ENCODE measurements around the gene ADGRB2. TPM values are rescaled to one million over a fixed set of nuclear protein-coding genes. Genes with fewer than 3 reads are reported as not detected.

The ADGRB2 gene
- 3.2 and 14.2 TPM in 2 replicates for total RNA-seq (ENCODE audit: low replicate concordance)
- long read RNA-seq = 0 reads

GRCh38 chr1:31764312-31765040 lies at the start of gene ADGRB2:
Gene ADGRB2 (minus strand): TSS chr1:31764340. CDS start chr1:31757221, 7,119 bp downstream.
- peak; percentile 35 for TF ChIP-seq CTCF (conservative IDR thresholded peaks at IDR 0.05)
- H3K9me3 Mint-ChIP-seq = no peaks in the 10 kb centered on the region
- peak within 1 kb of the TSS; percentile 90 for H3K4me3 Mint-ChIP-seq
- no peak for DNase-seq (ENCODE audit: extremely low spot score, unreplicated experiment)
- no peak within 1 kb of the TSS for H3K27ac Mint-ChIP-seq
- H3K27me3 Mint-ChIP-seq = peaks cover 57% of the 10 kb centered on the region
- H3K4me1 Mint-ChIP-seq (ENCODE audit: unreplicated experiment) = peaks cover 23% of the 10 kb centered on the region
- H3K36me3 Mint-ChIP-seq = no peaks in the 10 kb centered on the region

DNA sequence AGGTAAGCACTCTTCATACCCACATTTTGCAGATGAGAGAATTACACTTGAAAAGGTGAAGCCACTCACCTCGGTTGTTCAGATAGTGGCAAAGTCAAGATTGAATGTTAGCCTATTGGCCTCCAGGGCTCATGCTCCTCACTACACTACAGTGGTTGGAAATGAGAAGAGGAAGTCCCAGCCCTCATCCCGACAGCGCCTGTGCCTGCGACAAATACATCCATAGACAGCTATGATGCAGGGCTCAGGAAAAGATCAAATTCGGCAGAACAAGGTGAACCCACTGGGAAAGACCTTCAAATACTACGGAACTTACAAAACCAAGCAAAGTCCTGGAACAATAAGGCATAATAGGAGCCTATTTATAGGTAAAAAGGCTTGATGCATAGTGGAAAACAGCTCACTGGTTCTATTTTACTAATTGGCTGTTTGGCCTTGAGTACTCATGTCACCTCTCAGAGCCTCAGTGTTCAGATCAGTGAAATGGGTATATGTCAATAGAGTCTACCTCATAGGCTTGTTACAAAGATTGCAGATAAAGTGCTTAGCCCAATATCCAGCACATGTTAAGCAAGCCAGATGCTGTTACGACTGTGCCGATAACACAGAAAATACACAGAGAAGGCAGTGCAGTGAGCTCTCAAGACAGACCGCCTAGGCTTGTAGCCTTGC lies 48.2 kb upstream of the ADGRB2 start:
- Mint-ChIP-seq H3K4me1 (ENCODE audit: unreplicated experiment) (no peaks in the 10 kb centered on the region), H3K4me3 (no peak overlapping the region), H3K27ac (no peak overlapping the region), H3K27me3 (no peaks in the 10 kb centered on the region), H3K9me3 (no peaks in the 10 kb centered on the region), H3K36me3 (no peaks in the 10 kb centered on the region)
- TF ChIP-seq CTCF (conservative IDR thresholded peaks at IDR 0.05) = no peak
- DNase-seq (ENCODE audit: extremely low spot score, unreplicated experiment) = no peak

- no peak for DNase-seq (ENCODE audit: extremely low spot score, unreplicated experiment)
Observed at GRCh38 chr1:31811605-31812004, 47.5 kb upstream of the ADGRB2 start.

GRCh38 chr1:31809698-31810097 lies 45.6 kb upstream of the ADGRB2 start:
- Mint-ChIP-seq H3K4me3 (no peak overlapping the region), H3K27ac (no peak overlapping the region), H3K4me1 (ENCODE audit: unreplicated experiment) (no peaks in the 10 kb centered on the region), H3K36me3 (no peaks in the 10 kb centered on the region), H3K9me3 (no peaks in the 10 kb centered on the region), H3K27me3 (no peaks in the 10 kb centered on the region)
- DNase-seq (ENCODE audit: extremely low spot score, unreplicated experiment) = no peak
- no peak for TF ChIP-seq CTCF (conservative IDR thresholded peaks at IDR 0.05)

More at GRCh38 chr1:31811605-31812004, 47.5 kb upstream of the ADGRB2 start:
- no peak for TF ChIP-seq CTCF (conservative IDR thresholded peaks at IDR 0.05)
- Mint-ChIP-seq H3K27ac (no peak overlapping the region), H3K4me3 (no peak overlapping the region), H3K27me3 (no peaks in the 10 kb centered on the region), H3K9me3 (no peaks in the 10 kb centered on the region), H3K4me1 (ENCODE audit: unreplicated experiment) (no peaks in the 10 kb centered on the region), H3K36me3 (no peaks in the 10 kb centered on the region)

DNA sequence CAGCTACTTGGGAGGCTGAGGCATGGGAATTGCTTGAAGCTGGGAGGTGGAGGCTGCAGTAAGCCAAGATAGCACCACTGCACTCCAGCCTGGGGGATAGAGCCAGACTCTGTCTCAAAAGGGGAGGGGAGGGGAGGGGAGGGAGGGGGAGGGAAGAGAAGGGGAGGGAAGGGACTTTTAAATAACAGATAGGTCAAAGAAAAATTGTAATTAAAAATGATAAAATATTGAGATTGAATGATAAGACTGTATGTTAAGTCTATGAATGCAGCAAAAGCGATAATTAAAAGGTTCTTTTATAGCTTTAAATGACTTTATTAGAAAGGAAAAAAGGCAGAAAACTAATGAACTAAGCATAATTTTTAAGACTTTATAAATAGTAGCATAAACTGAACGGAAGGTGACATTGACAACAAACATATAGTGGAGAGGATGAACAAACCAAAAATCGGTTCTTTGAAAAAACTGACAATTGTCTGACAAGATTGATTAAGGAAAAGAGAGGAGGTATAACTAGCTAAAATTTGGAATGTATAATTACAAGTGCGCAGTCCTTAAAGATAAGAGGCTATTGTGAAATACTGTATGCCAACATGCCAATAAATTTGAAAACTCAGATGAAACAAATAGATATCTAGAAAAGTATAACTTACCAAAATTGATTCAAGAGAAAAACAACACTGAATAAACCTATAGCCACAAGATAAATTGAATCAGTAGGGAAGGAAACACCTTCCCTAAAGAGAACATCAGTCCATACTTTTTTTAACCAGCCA lies 43.3 kb upstream of the ADGRB2 start:
- H3K9me3 Mint-ChIP-seq = no peaks in the 10 kb centered on the region
- H3K36me3 Mint-ChIP-seq = no peaks in the 10 kb centered on the region
- H3K27ac Mint-ChIP-seq = no peak overlapping the region
- H3K27me3 Mint-ChIP-seq = no peaks in the 10 kb centered on the region
- no peak for DNase-seq (ENCODE audit: extremely low spot score, unreplicated experiment)
- no peaks in the 10 kb centered on the region for H3K4me1 Mint-ChIP-seq (ENCODE audit: unreplicated experiment)
- H3K4me3 Mint-ChIP-seq = no peak overlapping the region
- TF ChIP-seq CTCF (conservative IDR thresholded peaks at IDR 0.05) = no peak

All from type B pancreatic cell (in vitro differentiated cells).